Dermis microvascular lymphatic vessel endothelial cell (primary cell): ENCODE data around the gene MAP1LC3B. TPM values are rescaled to one million over a fixed set of nuclear protein-coding genes. Genes with fewer than 3 reads are reported as not detected.
A peak's percentile ranks its signal among the peaks of the same experiment; 100 is the strongest.

Experiments
- DNase-seq, 2 donors: peaks; one replicate each; pipeline versions ENCODE4 v3.0.0 to v3.0.0-alpha.2; 2010; ENCODE audit warnings: low read depth in 2 of 2
- total RNA-seq: library from RNA; depleted of rRNA; stranded (reverse); fragments of >200 nt; gene quantifications from 2 replicates; pipeline ENCODE4 v1.2.1, GENCODE V29; 2014

Gene MAP1LC3B
- total RNA-seq, 1 donor from 2014 or later: 20.9 TPM

DNA sequence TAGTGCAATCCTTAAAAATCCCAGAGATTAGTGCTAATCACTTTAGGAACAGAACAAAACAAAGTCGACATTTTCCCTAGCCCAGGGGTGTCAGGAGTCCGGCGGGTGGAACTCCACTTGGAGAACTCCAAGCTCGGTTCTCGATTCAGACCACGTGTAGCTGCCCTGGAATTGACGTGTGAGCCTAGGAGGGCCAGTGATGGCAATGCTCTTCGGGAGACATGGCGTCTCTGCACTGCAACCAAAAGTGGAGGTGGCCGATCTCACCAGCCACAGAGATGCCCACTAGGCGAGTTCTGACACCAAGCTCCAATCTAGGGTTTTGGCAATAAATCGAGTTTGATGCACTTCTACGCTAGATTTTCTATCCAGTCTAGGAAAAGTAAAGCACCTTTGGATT lies 17.6 kb downstream of the MAP1LC3B start:
- DNase-seq: no peak

DNA sequence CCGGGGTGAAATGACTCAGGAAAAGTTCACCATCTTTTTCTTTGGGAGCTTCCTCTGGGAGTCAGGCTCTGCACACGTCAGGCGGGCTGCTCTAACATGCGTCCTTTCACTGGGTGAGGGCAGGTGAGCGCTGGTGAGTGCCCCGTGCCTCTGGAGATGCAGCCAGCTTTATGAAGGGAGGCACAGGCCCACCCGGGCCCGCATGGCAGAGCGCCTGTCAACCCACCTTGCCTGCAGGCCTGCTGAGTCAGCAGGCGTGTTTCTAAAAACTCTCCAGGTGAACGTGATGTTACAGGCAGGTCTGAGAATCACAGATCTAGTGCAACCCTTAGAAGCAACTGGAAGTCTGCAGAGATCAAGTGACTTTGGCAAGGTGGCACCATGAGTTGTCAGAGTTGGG lies 18.4 kb downstream of the MAP1LC3B start:
- DNase-seq: no peak

DNA sequence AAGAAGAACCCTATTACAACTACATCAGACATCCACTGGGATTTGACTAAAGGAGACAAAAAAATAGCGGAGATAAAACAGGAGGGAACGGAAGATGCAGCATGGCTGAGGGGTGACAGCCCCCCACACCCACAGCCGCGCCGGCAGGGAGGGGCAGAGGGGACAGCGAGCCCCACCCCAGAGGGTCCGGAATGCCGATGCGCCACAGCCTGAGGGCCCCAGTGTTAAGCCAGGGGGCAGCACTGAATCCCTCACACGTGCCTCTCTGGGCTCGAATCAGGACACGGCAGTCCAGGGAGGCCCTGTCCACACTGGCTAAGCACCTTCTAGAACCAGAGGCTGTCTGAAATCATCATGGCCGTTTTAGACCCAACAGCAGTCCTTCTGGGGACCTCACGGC lies 18.8 kb downstream of the MAP1LC3B start:
- no peak for DNase-seq

DNA sequence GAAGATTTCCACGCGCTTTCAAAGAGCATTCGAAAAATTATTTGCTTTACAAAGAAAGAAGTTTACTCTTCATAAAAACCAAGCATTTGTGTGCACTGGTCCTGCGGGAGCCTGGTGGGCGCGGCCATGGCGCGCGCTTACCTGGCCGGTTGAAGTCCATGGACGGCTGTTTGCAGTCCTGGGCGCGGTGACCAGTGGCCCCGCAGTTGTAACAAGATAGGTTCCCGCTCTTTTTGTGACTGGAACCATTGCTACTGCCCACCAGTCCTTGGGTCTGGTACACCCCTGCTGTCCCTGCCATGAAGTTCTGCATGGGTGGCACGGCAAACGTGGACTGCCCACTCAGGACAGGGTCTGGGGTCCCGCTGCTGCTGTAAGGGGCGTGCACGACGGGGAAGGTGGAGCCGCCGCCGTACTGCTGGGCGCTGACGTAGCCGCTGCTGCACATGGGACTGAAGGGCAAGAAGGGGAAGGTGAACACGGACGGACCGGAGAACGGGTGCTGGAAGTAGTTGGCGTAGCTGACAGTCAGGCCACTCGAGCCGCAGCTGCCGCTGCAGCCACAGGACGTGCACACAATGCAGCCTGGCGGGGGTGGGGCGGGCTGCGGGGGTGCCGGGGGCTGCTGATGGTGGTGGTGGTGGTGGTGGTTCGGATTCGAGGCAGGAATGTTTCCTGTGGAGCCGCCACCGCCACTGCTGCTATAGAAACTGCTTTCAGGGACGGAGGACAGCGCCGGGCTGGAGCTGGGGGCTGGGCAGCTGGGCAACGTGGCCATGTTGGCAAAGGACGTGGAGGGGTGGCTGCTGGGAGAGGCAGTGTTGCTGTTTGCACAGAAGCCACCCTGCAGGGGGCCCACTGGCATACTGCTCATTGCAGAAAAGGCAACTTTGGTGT lies 19.5 kb downstream of the MAP1LC3B start:
- no peak for DNase-seq

DNA sequence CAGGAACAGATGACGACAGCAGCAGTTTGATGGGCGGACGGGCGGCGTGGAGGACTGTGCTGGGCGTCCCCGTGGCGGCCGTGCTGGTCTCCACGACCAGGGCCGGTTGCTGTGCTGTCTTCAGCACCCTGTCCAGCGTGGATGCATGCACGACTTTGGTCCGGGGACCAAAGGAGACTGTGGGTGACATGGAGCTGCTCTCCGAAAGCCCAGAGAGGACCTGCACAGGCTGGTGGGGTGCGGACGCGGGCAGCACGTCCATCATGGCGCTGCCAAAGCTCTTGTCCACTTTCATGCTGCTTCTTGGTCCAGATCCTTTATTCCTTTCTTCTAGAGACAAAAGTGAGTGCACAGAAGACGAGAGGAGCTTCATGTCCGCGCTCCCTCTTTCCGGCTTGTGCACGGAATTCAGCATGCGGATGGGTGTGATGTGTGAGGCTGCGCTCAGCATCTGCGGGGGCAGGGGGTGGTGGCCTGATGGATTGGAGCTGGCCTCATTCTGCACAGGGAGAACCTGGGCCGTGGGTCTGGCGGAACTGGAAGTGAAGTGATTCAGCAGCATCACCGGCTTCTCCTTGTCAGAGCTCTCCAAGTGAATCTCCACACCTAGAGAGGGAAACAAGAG lies 20.3 kb downstream of the MAP1LC3B start:
- no peak for DNase-seq

DNA sequence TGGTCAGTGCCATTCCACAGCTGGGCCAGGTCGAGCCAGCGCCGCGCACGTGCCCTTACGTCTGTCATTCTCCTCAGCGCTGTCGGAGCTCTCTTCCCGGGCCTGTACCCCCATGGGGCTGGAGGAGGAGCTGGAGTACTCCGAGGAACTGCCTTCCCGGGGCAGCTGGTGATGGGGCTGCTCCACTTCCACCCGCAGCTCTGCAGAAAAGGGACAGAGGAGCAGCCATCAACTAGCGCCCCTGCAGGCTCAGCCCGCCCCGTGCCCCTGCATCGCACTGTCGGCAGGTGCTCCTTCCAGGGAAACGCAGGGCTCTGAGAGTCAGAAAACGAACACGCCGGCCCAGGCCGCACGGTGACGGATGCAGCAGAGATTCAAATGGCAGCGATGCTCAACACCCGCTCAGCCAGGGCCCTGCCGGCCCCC lies 20.9 kb downstream of the MAP1LC3B start:
- no peak for DNase-seq

DNA sequence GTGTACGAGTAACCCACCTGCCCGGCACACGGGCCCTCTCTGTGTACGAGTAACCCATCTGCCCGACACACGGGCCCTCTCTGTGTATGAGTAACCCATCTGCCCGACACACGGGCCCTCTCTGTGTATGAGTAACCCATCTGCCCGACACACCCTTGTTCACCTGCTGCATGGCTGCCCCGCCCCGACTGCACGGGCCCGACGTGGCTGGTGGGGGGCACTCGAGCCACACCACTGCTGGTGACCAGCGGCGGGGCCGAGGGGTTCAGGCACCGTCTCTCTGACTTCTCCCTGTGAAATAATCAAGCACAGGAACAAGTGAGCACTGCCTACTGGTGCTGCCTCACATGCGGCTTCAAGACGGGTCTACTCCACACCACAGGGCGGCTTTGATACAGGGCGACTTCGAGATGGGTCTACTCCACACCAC lies 22.1 kb downstream of the MAP1LC3B start:
- no peak for DNase-seq

DNA sequence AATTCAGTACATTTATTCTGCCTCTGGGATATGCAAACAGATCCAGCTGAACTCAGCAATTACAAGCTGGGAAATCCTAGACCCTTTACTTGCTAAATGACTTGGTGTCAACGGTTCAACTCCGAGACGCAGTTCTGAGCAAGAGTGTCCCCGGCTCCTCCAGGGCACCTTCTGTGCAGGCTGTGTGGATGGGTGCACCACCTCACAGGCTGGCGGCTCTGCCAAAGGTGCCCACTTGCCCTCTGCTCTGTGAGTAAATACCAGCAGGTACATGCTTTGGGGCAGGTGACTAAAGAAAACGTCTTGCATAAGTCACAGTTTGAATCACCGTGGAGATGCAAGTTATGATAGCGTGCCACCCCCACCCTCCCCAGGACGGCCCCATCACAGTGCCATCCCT lies 23.3 kb downstream of the MAP1LC3B start:
- DNase-seq: no peak

DNA sequence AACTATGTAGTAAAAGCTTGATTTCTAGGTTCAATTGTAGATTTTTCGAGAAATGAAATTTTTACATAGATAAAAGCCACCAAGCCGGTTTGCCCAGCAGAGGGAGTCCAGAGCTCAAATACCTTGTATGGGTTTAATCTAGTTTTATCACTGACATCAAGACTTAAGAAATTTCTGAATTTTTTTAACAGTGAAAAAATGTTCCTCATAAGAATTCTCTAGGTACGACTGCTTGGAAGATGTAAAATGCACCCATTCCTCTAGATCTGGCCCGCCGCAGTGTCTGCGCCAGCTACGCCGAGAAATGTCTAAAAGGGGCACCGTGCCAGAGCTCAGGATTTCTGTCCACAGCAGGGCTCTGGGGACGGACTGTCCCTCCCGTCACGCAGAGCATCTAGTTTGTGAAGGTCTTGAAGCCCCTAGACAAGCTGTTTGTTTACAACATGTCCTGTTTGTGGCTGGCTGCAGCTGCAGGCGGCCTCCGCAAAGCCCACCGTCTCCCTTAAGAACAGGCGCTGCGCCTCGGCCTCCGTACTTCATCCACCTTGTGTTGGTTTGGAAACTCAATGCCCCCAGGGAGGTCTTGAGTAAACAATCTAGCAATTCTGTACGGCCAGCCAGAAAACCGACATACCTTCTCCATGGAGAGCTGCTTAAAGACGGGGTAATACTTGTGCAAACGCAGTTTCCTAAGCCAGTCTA lies 24.8 kb downstream of the MAP1LC3B start:
- DNase-seq: peak in 1 of 2 donors; percentile 66

DNA sequence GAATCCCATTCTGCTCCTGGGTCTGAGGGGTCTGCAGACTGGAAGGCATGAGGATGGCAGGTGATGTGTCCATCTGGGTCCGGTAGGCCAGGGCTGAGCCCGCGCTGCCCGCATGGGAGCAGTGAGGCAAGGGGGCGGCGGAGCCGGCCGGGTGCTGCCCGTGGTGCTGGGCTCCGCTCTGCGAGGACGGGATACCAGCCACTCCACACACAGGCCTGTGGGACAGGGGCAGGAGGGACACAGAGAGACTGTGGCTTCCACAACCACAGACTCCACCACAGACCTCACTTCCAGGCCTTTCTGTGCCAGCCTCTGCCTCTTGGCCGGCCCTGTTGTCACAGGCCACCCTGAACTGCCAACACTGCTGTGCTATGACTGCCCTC lies 25.4 kb downstream of the MAP1LC3B start:
- no peak for DNase-seq

DNA sequence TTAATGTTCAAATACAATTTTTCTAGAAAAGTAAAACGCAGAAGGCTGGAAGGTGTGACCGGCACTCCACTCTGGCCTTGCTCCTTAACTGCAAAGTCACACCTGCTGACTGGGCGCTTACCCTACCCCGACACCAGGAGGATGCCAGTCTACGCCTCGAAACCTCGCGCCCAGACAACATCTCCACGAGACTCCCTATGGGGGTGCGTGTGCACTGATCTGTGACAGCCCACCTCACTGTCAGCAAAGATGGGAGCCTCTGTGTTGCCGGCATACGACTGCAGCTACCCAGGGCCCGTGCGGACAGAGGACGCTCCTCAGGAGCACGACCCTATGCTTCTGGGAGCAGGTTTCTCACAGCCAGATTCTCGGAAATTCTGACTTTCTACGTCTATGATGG lies 26.1 kb downstream of the MAP1LC3B start:
- DNase-seq: no peak

DNA sequence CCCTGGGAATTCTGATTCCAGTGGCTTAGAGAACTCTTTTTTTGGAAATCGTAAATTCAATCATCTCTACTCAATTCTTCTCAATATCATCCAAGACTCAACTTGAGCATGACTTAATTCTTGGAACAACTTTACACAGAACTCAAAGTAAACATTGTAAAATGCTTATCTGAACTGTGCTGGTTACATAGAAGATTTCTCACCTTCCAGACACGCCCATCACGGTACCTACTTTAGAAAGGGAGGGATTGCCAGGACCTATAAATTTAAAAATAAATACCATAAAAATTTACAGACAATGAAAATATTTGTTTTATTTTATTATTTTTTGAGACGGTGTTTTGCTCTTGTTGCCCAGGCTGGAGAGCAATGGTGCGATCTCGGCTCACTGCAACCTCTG lies 26.5 kb downstream of the MAP1LC3B start:
- no peak for DNase-seq

DNA sequence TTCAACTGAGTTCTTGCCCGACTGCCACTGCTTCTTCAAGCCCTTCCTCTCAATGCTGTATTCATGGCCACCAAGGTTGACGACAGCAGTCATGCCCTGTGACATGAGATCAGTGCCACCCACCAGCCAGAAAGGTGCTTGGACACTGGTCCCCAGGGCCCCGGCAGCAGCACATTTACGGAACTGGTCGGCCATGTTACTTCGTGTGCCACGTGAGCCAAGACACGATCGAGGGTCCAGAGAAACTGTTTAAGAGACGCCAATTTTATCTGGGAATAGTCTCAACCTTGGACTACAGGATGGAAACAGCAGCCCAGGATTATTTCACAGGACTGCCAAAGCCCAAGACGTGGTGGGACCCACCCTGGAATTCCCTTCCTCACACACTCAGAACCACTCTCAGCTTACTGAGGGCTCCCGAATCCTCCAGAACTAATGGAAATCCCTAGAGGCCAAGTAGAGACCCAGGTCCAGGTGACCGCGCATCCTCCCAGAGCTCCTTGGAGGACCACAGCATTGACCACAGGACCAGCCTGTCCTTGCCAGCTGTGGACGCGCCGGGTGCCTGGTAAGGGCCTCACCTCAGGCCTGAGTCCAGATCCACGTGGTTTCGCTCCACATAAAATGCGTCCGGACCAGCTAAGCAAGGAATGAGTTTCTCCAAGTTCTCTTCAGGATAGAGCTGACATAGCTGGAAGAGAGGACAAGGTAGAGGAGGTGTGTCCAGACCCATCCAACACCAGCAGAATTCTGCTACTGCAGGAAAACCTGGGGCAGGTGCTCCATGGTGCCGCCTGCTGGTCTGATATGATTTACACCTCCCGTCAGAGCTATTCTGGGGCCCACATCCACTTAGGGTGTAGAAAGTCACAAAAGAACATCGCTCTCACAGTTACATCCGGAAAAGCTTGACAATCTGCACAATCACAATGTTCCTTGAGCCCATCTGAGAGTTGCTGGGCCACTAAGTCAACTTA lies 28.2 kb downstream of the MAP1LC3B start:
- DNase-seq: no peak

DNA sequence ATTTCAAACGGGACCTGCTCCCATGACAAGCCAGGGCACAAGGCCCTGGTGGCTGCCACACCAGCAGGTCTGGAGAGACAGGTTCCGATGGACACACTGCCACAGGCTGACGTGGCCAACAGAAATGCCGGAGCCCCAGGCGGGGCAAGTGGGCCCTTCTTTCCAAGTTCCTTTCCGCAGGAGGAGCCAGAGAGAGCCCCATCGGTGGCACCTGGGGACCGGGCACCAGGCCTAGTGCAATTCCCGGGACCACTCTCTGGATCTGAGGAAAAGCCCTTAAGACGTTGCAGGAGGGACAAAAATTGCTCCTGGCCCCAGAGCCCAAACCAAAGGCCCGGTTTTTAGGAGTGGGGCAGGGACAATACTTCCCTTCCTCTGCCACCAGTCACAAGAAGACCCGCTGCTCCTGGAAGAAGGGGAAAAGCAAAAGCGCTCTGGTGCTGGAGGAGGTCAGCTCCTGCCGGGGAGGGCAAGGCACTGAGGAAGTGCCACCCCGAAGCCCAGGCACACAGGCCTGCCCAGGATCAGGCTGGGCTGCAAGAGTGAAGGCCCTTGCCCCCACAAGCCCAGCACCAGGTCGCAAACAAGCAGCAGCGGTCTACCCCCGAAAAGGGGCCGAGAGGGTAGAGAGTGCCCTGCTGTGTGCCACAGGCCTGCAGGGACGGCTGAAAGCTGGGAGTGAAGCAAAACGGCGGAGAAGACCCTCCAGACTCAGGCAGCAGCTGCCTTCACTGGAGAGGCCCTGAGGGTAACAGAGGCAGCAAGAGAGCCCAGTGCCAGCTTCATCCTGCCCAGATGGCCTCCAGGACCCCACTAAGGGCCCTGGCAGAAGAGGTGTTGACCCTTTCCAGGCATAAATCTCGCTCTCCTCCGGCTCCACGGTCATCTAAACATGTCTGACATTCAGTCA lies 29.1 kb downstream of the MAP1LC3B start:
- no peak for DNase-seq

DNA sequence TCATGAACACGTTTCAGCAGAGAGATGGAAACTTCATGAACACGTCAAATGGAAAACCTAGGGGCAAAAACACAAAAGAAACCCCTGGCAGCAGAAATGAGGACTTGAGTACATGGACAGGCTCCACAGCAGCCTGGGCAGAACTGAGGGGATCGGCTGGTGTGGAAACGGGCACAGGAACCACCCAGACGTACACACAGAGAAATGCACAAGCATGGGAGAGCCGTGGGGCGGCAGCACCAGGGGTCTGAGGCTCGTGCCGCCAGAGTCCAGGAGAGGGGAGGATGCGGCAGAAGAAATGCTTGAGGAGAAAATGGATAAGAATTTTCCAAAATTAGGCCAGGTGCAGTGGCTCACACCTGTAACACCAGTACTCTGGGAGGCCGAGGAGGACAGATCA lies 30.0 kb downstream of the MAP1LC3B start:
- no peak for DNase-seq

DNA sequence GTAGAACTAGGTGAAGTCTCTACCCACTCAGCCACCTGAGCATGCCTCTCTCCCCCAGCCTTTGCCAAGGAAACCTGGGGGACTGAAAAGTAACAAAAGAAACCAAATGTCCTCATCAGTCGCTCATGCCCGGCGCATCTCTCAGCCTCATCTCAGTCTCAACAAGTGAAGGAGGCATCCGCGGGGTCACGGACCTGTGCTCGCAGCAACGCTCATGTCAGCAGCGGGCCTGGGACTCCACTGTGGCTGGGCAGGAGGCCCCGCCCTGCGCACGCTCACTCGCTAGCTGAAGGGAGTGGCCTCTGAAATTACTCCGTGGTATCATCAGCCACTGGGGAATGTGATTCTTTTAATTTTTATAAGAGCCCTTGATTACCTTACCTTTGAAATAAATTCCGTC lies 31.3 kb downstream of the MAP1LC3B start:
- no peak for DNase-seq

DNA sequence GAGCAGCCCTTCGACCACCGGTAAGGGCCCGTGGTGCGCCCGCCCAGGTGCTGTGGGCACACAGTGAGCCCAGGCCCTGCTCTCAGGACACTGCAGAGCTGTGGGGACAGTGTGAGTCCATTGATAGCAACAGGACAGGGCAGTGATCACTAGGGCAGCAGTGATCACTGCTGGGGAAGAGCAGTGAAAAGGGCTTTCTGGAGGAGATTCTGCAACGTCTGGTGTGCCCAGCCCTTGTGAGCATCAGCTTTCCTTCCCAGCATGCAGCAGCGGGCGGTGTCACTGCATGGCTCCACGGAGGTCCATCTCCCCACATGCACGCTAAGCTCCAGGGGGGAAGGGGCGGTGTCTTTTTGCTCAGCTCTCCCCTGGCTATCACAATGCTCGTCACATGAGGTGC lies 32.1 kb downstream of the MAP1LC3B start:
- DNase-seq: no peak

DNA sequence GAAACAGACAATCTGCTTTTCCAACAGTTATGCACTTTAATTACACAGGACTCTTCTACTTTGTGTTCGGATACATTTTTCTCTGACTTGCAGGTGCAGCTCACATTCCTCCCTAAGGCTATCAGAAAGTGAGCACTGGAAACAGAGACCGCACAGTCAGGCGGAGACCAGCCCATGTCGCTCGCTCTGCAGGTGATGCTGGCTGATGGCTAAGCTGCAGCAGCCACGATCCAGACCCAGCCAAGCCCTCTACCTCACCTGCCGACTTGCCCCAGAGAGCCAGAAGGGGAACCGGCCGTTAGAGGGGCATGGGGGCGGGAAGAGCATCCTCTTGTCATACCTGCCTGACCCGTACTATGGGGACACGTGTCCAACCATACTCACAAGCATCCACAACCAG lies 33.8 kb downstream of the MAP1LC3B start:
- no peak for DNase-seq

DNA sequence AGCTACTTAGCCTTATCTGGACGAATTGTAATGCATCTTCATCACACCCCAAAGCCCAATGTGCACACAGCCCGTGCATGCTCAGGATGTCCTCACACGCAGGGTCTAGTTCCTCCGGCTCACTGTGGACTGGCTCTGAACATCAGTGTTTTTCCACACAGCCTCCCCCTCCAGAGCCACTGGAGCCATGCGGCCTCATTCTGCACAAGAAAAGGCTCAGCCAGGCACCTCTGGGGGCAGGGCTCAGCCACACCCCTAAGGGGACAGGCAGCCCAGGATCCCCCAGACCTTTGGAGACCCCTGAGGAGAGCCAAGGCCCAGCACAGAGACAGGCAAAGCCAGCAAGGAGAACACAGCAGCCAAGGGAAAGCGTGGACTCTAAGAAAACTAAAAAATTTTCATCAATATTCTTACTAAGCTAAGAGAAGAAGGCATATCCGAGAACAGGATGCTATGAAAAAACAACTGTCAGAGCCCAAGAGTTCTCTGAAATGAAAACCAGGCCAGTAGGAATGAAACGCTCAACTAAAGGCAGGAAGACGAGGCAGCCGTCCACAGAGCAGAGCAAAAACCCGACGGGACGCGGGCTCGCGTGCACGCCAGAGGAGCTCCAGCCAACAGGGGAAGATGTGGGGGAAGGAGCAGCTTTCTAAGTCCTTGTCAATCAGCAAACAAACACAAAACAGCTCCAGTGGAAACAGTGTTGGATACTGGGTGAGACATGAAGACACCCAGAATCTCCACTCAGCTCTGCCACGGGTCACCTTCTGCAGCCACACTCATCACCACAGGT lies 34.5 kb downstream of the MAP1LC3B start:
- DNase-seq: no peak
